Measurements from ENCODE around the gene SLC44A5.
"Not testable (repeated sequence)": the region's sequence is repeated elsewhere in the genome, so short reads cannot be mapped to it uniquely, and the experiment has no call there.

The SLC44A5 gene

DNA sequence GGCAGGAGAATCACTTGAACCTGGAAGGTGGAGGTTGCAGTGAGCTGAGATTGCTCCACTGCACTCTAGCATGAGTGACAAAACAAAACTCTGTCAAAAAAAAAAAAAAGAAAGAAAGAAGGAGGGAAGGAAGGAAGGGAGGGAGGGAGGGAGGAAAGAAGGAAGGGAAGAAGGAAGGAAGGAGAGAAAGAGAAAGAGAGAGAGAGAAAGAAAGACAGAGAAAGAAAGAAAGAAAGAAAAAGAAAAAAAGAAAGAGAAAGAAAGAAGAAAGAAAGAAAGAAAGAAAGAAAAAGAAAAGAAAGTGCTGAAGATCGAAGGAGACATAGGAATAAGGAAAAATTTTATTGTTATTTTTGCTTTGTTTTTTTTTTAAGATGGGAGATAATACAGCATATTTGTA lies 166.7 kb downstream of the SLC44A5 start:
- DNase-seq = no peak

DNA sequence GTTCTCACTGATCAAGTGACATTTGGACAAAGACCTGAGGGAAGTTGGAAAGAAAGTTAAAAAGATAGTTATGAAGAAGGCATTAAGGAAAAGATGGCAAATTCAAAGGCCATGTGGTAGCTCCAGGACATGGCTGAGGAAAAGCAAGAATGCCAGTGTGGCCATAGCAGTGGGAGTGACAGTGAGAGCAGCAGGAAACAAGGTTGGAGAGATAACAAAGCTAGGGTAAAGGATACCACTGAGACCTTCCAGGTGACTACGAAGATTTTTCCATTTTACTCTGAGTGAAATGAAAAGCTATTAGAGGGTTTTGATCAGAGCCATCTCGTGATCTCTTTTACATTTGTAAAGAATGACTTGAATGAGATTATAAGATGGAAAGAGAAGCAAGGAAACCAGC lies 170.6 kb downstream of the SLC44A5 start:
- no peak for DNase-seq

DNA sequence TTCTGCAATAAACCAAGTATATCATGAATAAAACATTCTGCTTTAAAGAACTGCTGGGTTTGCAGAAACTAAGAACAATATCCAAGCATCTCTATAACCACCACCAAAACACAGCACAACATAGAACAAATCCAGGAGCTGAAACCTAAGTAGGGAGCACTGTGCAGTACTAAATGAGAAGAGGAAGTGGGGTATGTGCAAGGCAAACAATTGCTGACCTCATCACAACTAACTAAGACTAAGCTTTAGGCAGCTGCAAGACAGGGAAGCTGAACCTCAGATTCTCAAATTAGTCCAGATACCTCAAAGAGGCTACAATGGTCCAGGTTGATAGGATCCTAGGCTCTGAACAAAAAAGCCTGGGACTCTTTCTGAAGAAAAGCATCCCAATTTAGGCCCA lies 172.6 kb downstream of the SLC44A5 start:
- DNase-seq = no peak

DNA sequence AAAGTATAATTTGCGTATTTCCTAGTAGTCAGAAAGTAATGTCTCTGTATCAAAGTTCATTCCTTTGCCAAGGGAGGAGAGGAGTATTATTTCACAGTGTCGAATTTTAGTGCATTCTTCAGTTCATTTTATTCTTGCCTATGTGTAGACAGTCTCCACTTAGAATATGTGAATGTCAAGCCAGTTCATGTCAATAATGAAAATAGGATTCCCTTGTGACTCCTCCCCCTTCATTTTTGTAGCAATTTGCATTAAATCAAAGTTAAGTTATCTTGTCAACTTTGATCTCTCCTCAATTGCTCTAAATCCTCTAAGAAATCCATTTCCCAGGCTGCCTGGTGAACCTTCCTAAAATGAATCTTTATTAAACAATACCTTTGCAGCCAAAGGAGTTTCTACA lies 179.1 kb downstream of the SLC44A5 start:
- DNase-seq = no peak

DNA sequence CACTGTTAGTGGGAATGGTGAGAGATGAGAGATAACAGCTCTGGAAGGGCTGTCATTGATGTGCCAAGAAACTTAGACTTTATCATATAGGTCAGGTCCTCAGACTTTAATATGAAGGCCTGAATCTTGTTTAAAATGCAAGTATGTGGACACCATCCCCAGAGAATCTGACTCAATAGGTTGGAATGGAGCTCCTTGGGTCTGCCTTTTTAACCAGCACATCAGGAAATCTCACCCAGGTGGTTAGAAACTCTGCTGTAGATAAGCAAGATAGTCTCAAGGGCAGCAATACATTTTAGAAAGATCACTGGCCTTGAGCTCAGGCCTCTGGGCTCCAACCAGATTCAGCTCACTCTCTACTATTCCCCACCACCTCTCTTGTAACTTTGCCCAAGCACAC lies 180.4 kb downstream of the SLC44A5 start:
- no peak for DNase-seq

DNA sequence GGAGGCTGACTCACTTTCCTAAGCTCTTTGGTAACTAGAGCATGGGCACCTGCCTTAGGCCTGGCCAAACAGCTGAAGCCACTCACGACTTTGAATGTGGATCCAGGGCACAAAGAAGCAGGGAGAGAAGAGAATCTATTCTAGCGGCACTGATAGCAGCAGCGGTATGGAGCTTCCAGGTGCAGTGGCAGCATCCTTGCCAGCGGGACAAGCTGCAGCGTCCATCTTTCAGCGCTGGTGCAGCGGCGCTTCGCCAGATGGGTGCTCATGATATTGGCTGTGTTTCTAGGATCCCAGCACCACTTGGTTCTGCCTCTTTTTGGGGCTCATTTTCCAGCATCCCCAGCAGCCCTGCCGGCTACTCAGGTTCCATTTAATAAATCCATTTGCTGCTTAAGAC lies 184.2 kb downstream of the SLC44A5 start:
- no peak for DNase-seq

DNA sequence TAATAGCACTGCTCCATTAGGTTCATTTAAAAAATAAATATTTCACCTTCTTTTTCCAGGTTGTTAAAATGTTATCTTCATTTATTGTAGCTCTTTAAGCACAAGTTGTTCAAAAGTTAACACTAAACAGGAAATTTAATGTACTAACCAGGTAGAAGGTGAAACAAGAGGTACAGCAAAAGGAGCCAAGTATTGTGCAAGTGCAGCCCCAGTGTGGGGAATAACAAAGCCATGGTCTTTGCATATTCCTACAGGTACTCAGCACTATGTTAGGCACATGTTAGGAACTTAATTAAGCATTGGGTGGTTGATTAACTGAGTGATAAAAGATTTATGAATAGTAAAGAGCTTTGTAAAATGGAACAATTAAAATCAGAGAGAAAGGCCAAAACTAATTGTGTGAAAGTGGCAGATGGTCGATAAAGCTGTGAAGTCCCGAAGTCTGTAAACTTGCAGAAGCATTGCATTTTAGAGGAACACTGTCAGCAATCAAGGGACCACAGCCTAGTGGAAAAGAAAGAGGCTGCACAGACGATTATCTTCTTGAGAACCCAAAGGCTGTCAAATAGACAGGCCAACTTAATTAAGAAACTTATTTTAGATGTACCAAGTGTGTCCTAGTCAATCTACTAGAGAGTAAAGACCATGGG lies 185.8 kb downstream of the SLC44A5 start:
- no peak for DNase-seq

DNA sequence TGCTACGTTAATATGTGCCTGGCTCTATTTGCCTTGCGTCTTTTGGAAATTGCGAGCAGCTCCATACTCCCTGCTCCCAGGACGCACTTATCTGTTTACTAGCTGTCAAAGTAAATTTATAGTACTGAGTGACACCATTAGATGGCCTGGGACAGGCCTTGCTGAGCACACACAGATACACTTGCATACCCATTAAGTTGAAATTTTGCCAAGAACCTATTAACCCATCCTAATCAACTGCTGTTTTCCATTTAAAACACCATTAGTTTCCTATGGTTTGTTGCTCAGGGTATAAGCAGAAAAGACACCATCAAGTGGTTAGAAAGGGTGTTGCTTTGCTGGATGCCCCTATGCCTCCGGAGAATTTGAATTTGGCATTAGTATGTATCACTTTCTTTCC lies 187.3 kb downstream of the SLC44A5 start:
- DNase-seq = no peak

DNA sequence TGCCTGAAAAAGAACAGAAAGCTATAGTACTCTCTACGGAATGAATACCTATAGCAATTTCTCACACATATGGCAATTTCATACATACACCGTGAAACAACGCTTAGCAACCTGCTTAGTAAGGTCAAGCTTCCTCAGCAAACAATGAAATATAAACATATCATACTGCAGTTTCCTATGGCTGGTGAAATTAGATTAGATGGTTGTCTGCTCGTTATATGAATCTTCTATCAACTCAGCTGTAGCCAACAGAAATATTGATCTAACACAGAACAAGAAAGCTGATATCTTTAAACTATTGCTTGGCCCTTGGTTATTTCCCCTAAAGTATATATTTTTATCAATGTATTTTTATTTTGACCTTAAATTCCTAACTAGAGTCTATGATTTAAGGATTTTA lies 187.8 kb downstream of the SLC44A5 start:
- no peak for DNase-seq

DNA sequence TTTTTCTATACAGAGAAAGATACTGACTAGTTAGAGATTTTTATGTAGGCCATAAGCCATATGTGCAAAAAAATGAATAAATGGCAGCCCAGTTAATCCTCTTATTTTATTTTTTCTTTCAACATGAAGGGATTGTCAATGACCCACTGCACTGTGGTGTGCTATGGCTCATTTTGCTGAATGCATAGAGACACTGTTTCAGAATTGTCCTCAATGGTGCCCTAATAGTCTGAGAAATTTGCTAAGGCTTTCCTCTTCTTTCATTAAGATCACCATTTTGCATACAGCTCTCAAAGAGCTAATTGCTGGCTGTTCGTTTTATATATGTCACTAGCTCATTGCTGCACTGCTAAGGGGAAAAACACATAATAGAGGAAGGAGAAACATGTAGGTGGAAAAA lies 189.5 kb downstream of the SLC44A5 start:
- DNase-seq = no peak

DNA sequence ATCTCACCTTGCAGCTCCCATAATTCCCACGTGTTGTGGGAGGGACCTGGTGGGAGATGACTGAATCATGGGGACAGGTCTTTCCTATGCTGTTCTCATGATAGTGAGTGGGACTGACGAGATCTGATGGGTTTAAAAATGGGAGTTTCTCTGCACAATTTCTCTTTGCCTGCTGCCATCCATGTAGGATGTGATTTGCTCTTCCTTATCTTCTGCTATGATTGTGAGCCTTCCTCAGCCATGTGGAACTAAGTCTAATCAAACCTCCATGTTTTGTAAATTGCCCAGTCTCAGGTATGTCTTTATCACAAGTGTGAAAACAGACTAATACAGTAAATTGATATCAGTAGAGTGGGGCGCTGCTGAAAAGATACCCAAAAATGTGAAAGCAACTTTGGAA lies 195.7 kb downstream of the SLC44A5 start:
- no peak for DNase-seq

DNA sequence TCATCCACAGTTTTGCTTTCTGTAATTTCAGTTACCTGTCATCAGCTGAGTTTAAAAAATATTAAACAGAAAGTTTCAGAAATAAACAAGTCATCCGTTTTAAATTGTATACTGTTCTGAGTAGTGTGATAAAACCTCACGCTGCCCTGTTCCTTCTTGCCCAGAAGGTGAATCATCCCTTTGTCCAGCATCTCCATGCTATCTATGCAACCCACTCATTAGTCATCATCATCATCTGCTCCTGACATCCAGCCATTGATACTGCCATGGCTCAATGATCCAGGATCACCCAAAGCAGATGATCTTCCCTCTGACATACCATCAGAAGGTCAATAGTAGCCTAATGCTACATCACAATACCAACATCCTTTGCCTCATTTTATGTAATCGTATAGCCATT lies 198.3 kb downstream of the SLC44A5 start:
- DNase-seq = no peak

DNA sequence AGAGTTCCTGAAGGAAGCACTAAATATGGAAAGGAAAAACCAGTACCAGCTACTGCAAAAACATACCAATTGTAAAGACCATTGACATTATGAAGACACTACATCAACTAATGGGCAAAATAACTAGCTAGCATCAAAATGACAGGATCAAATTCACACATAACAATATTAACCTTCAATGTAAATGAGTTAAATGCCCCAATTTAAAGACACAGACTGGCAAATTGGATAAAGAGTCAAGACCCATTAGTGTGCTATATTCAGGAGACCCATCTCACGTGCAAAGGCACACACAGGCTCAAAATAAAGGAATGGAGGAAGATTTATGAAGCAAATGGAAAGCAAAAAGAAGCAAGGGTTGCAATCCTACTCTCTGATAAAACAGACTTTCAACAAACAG lies 206.2 kb downstream of the SLC44A5 start:
- DNase-seq = not testable (repeated sequence)

DNA sequence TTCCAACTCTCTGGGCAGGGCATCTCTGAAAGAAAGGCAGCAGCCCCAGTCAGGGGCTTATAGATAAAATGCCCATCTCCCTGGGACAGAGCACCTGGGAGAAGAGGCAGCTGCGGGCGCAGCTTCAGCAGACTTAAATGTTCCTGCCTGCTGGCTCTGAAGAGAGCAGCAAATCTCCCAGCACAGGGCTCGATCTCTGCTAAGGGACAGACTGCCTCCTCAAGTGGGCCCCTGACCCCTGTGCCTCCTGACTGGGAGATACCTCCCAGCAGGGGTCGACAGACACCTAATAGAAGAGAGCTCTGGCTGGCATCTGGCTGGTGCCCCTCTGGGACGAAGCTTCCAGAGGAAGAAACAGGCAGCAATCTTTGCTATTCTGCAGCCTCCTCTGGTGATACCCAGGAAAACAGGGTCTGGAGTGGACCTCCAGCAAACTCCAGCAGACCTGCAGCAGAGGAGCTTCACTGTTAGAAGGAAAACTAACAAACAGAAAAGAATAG lies 207.7 kb downstream of the SLC44A5 start:
- not testable (repeated sequence) for DNase-seq

DNA sequence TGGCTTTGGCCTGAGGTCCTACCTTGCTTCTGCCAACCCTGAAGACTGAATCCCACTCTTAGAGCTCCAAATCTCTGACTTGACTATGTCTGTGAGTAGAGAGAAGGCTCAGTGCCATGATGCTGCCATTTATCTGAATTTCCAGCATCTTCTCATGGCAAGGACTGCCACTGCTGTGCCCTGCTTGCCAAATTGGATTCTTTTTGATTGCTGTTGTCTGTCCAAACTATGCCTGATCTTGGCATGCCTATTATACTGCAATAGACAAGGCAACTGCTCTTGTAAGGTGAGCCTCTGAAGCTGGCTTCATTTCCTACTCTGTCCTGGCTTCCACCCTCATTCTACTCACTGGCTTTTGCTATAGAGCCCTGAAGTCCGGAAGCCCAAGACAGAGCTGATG lies 210.2 kb downstream of the SLC44A5 start:
- DNase-seq = no peak

DNA sequence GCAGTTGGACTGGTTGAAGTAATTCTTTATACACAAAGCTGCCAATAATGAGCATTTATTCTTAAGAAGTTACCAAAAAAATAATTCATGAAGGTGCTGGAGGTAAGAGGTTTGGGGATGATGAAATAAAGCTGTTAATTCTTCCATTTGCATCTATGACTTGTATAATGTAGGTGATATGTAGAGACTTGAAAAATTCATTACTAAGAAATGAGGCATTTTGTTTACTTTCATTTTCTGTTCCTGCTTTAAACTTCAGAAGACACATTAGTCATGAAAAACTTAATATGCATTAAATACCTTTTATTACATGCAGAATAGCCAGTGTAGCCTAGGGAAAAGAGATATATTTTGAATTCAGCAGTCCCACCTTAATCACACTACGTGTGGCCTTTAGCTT lies 214.2 kb downstream of the SLC44A5 start:
- no peak for DNase-seq

DNA sequence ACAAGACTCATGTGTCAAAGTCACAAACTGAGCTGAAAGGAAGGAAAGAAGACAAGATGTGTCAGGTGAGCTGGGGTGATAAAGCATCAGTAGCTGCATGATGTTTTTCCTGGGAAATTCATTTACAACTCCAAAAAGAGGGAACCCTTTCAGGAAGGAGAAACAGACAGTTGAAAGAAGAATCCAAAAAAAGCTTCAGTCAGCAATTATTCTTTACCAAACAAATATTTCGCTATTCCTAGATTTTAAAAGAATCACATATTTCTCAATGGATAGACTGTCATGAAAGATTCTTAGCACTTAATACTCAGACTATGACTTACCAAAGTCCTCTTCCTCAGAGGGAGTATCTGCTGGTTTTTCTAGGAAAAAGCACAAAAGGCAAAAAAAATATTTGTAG lies 214.7 kb downstream of the SLC44A5 start:
- DNase-seq = no peak

DNA sequence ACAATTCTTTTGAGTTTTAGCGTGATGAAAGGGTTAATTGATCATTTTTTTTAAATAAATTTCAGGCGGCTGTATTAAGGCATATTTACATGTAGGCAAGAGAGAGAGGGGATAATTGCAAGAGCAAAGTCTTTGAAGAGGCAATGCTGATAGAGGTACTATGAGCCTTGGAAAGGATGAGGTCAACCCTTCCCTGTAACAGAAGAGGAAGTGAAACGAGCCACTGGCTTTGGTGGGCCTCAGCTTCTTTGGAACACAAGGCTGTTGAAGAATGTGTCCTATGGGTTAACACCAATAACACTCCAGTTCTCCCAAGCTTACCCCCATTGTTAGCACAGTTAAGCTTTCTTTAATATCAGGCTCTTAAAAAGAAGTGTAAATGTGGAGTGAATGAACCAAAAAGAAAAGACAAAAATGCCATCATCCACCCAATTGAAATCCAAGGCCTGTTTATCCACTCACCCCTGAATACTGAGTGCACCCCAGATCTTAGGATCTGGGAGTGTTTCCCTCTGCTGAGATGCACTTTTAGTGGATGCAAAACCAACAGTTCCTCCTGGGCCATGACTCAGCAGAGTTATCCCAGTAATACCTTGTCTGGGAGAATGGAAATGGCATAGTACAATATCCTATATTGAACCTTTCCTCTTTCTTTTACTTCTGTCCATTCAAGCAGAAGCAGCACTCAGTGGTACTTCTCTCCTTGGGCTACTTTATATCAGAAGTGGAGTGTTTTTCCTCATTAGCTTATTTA lies 216.4 kb downstream of the SLC44A5 start:
- DNase-seq = no peak

DNA sequence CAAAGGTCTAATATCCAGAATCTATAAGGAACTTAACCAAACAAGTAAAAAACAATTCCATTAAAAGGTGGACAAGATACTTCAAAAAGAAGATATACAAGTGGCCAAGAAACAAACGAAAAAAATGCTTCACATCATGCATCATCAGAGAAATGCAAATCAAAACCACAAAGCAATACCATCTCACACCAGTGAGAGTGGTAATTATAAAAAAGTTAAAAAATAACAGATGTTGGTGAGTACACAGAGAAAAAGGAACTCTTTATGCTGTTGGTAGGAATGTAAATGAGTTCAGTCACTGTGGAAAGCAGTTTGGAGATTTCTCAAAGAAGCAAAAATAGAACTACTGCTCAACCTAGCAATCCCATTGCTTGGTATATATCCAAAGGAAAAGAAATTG lies 218.6 kb downstream of the SLC44A5 start:
- DNase-seq = no peak

DNA sequence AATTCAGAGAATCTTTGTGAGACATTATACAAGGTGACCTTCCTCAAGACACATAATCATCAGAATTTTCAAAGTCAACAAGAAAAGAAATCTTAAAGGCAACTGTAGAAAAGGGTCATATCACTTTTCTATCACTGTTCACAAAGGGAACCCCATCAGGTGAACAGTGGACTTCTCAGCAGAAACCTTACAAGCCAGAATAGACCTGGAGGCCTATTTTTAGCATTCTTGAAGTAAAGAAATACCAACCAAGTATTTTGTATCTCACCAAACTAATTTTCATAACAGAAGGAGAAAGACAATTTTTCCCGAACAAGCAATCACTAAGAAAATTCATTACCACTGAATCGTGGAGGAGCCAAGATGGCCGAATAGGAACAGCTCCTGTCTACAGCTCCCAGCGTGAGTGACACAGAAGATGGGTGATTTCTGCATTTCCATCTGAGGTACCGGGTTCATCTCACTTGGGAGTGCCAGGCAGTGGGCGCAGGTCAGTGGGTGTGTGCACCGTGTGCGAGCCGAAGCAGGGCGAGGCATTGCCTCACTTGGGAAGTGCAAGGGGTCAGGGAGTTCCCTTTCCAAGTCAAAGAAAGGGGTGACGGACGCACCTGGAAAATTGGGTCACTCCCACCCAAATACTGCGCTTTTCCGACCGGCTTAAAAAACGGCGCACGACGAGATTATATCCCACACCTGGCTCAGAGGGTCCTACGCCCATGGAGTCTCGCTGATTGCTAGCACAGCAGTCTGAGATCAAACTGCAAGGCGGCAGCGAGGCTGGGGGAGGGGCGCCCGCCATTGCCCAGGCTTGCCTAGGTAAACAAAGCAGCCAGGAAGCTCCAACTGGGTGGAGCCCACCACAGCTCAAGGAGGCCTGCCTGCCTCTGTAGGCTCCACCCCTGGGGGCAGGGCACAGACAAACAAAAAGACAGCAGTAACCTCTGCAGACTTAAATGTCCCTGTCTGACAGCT lies 235.2 kb downstream of the SLC44A5 start:
- peak in 1 of 2 experiments; percentile 11 for DNase-seq

DNA sequence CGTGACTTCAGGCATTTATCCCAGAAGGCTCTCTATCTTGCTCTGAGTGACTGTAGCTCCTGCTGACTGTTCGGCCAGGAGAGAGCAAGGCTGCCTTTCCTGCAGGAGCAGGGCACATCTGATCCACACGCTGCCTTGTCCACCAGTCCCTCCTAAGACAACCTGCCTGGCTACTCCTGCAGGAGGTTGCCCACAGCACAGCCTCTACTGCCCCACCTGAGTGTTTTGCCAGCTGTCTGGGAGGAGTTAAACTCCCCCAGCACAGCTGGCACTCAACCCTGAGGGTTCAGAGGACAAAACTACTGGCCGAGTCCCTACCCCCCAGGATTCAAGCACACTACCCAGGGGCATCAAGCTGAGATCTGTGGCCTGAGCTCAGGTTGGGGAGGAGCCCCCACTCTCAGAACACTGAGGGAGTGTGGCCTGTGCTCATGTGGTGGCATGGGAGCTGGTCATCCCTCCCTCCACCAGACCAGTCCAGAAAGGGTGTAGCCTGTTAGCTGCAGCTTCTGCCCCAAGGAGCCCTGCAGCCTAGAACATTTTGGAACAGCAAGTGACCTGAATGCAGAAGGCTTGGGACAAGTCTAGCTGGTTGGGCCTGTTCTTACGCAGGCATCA lies 237.3 kb downstream of the SLC44A5 start:
- no peak for DNase-seq

DNA sequence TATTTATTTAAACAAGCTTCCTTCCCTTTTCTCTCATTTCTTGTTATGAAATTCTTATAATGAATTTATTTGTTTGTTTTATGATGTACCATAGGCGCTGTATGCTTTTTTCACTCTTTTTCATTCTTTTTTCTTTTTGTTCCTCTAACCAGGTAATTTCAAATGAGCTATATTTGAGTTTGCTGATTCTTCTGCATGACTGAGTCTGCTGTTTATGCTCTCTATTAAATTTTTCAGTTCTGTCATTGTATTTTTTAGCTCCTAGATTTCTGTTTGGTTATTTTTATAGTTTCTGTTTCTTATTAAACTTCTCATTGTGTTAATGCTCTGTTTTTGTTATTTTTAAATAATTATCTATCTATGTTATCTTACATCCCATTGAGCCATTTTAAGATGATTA lies 244.3 kb downstream of the SLC44A5 start:
- DNase-seq = no peak

DNA sequence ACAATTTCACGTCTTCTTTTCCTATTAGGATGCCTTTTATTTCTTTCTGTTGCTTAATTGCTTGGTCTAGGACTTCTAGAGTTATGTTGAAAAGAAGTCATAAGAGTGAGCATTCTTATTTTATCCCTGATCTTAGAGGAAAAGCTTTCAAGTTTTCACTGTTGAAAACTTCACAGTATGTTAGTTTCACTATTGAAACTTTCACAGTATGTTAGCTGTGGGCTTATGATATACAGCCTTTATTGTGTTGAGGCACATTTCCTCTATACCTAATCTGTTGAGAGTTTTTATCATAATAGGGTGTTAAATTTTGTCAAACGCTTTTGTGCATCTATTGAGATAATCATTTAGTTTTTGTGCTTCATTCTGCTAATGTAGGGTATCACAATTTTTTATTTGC lies 249.7 kb downstream of the SLC44A5 start:
- DNase-seq = no peak

All from NCI-H187 (cell line).